Bronchial epithelial cell (primary cell): Measurements from ENCODE around the gene ANK3. TPM values are rescaled to one million over a fixed set of nuclear protein-coding genes. Genes with fewer than 3 reads are reported as not detected.

Experiments
- DNase-seq: peaks from one replicate; pipeline ENCODE4 v3.0.0-alpha.2; 2010; ENCODE audit warnings: low read depth
- FAIRE-seq: peaks from 2 replicates; lab custom pipeline; 2011; peaks lifted over from hg19 to GRCh38; lab: Jason Lieb, UNC
- H3K27me3 ChIP-seq: 2 replicates; pipeline ENCODE4 v1.5.1; 2011; ENCODE audit warnings: low read length; ENCODE audit not compliant: control insufficient read depth, insufficient read depth
- H3K36me3 ChIP-seq: 2 replicates; pipeline ENCODE4 v1.5.1; 2011; ENCODE audit warnings: low read length; ENCODE audit not compliant: control insufficient read depth, insufficient read depth
- H3K4me3 ChIP-seq: 2 replicates; pipeline ENCODE4 v1.5.1; 2011; ENCODE audit warnings: mild to moderate bottlenecking, low read depth, low read length, control low read depth
- CTCF ChIP-seq: IDR thresholded peaks from 2 replicates; pipeline ENCODE4 v1.5.1; 2011; ENCODE audit warnings: mild to moderate bottlenecking, moderate library complexity, low read length, control low read depth, inconsistent platforms; ENCODE audit not compliant: insufficient read depth, severe bottlenecking
- total RNA-seq: library from RNA; depleted of rRNA; stranded (reverse); fragments of >200 nt; gene quantifications from 2 replicates; pipeline ENCODE4 v1.2.1, GENCODE V29; 2014

Gene ANK3
- total RNA-seq, 1 donor from 2014 or later = 7.9 TPM

GRCh38 chr10:60009276-60009675 is 380.4 kb downstream of the ANK3 start:
- DNase-seq = no peak
- no peak for TF ChIP-seq CTCF
- no peaks in the 10 kb centered on the region for H3K27me3 ChIP-seq
- H3K36me3 ChIP-seq = no peaks in the 10 kb centered on the region
- no peak overlapping the region for H3K4me3 ChIP-seq
- FAIRE-seq = no peak

GRCh38 chr10:60008816-60009215 is 380.9 kb downstream of the ANK3 start:
- H3K4me3 ChIP-seq = no peak overlapping the region
- H3K36me3 ChIP-seq = no peaks in the 10 kb centered on the region
- DNase-seq (peak; percentile 55), FAIRE-seq (no peak)
- TF ChIP-seq CTCF = no peak
- no peaks in the 10 kb centered on the region for H3K27me3 ChIP-seq

- no peak for TF ChIP-seq CTCF
- no peak for FAIRE-seq
- H3K36me3 ChIP-seq = no peaks in the 10 kb centered on the region
- no peaks in the 10 kb centered on the region for H3K27me3 ChIP-seq
- no peak overlapping the region for H3K4me3 ChIP-seq
- no peak for DNase-seq
These were observed 383.6 kb downstream of the ANK3 start for GRCh38 chr10:60006062-60006461.

GRCh38 chr10:60003651-60004523 is 385.8 kb downstream of the ANK3 start:
- TF ChIP-seq CTCF = no peak
- H3K36me3 ChIP-seq = no peaks in the 10 kb centered on the region
- FAIRE-seq (no peak), DNase-seq (no peak)
- no peak overlapping the region for H3K4me3 ChIP-seq
- no peaks in the 10 kb centered on the region for H3K27me3 ChIP-seq

- H3K27me3 ChIP-seq = no peaks in the 10 kb centered on the region
- no peak for FAIRE-seq
These were observed 388.9 kb downstream of the ANK3 start for GRCh38 chr10:60000747-60001146.

More at GRCh38 chr10:60000747-60001146, 388.9 kb downstream of the ANK3 start:
- no peak overlapping the region for H3K4me3 ChIP-seq
- no peaks in the 10 kb centered on the region for H3K36me3 ChIP-seq
- no peak for TF ChIP-seq CTCF
- DNase-seq = no peak
